PFSK-1 (cell line): ENCODE results near the gene KRTAP10-6.

Experiments used
- POLR2AphosphoS5 ChIP-seq: IDR thresholded peaks from 2 replicates; pipeline ENCODE4 v1.6.1; 2012; ENCODE audit warnings: low read depth, mild to moderate bottlenecking, control low read depth, low read length, moderate library complexity
- SIN3A ChIP-seq: IDR thresholded peaks from 2 replicates; pipeline ENCODE4 v1.6.1; 2012; ENCODE audit warnings: mild to moderate bottlenecking, low read length, moderate library complexity, borderline replicate concordance; ENCODE audit not compliant: insufficient read depth
- TF ChIP-seq, protein P1 (sequence below), 2 experiments: IDR thresholded peaks; 2 replicates each; pipeline versions ENCODE4 v1.6.1 to v1.8.0; 2011 to 2012; ENCODE audit warnings: low read depth in 2 of 2, low read length in 2 of 2, control low read depth in 1 of 2, inconsistent platforms in 1 of 2, mild to moderate bottlenecking in 1 of 2, moderate library complexity in 1 of 2; ENCODE audit not compliant: insufficient read depth in 1 of 2

DNA sequence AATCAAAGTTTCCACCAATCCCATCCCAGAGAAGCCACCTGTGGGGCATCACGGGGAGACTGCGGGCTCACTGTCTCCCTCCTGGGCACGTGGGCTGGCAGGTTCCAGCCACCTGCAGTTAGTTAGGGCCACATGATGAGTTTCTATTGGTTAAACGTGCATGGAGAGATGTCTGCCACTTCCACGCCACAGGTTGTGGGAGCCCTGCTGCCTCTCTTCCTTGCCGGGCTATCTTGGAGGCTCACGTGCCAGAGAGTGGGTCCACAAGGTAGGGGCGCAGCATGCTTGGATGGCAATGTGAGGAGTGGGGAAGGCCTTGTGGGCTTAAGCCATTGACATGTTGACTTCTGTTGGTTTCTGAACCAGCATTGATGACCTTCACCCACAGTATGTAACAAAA, 11.6 kb upstream of the KRTAP10-6 start:
- TF ChIP-seq POLR2AphosphoS5 (no peak), SIN3A (no peak)
- TF ChIP-seq, protein P1, sequence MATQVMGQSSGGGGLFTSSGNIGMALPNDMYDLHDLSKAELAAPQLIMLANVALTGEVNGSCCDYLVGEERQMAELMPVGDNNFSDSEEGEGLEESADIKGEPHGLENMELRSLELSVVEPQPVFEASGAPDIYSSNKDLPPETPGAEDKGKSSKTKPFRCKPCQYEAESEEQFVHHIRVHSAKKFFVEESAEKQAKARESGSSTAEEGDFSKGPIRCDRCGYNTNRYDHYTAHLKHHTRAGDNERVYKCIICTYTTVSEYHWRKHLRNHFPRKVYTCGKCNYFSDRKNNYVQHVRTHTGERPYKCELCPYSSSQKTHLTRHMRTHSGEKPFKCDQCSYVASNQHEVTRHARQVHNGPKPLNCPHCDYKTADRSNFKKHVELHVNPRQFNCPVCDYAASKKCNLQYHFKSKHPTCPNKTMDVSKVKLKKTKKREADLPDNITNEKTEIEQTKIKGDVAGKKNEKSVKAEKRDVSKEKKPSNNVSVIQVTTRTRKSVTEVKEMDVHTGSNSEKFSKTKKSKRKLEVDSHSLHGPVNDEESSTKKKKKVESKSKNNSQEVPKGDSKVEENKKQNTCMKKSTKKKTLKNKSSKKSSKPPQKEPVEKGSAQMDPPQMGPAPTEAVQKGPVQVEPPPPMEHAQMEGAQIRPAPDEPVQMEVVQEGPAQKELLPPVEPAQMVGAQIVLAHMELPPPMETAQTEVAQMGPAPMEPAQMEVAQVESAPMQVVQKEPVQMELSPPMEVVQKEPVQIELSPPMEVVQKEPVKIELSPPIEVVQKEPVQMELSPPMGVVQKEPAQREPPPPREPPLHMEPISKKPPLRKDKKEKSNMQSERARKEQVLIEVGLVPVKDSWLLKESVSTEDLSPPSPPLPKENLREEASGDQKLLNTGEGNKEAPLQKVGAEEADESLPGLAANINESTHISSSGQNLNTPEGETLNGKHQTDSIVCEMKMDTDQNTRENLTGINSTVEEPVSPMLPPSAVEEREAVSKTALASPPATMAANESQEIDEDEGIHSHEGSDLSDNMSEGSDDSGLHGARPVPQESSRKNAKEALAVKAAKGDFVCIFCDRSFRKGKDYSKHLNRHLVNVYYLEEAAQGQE (IDR thresholded peaks at IDR 0.05; ENCODE audit: insufficient read depth in 1 of 2, low read depth in 2 of 2, low read length in 2 of 2) = no peak
